Right forelimb (tissue), 1 donor: Measurements from ENCODE around the gene PAM16.

Experiments
- DNase-seq: peaks from one replicate; pipeline ENCODE4 v3.0.0-alpha.2; 2018

Gene PAM16

DNA sequence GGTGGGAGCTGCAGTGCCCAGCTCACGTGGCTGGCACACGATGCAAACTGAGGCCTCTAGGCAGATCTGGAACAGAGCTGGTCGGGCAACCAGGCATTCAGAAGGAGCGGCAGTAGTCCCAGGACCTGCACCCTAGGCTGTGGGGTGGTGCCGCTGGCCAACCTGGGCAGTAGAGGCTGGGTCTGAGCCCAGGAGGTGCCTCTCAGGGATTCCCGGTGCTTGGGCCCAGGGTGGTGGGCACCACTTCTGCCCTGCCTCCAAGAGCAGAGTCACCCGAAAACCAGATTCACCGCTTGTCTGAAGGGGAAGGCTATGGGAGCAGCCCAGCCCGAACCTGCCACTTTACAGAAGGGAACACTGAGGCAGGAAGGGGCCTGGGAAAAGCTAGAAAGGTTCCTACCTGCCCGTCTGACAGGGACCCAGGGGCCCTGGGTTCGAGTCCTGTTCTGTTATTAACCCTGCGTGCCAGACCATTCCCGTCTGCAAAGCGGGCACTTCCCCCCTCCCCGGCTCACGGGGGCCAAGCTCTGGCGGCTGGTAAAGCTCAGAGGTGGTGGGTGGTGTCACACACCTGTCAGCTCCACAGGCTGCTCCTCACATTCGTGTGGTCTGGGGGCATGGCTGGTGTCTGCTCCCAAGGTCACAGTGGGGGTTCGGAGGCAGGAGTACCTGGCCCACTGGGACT lies 18.4 kb downstream of the PAM16 start:
- no peak for DNase-seq

- DNase-seq, result no peak
Observed at GRCh38 chr16:4332083-4332482, 19.0 kb downstream of the PAM16 start.

DNA sequence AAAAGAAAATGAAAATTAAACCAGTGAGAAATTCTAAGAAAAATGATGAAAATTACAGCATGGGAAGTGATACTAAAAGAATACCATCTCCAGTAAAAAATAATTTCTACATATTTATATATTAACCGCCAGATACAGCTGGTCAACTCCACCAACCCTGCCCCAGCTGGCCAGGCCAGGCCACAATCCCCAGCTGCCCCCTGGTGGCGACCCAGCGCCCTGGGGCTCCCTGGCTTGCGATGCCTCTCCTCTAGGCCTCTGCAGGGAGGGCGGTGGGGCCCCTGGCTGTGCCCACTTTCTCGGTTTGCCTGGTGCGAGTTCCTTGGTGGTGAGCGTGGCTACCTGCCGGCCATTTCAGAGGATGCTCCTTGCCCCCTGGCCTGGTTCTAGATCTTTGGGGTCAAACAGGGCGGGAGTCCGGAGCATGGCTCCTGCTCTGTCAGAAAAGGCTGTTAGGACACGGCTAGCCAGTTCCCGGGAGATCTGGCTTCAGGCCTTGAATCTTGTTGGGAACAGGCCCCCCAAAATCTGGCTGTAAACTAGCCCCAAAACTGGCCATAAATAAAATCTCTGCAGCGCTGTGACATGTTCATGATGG lies 20.7 kb downstream of the PAM16 start:
- DNase-seq, result peak; percentile 85

GRCh38 chr16:4328782-4329775 lies 22.0 kb downstream of the PAM16 start:
- no peak for DNase-seq

DNA sequence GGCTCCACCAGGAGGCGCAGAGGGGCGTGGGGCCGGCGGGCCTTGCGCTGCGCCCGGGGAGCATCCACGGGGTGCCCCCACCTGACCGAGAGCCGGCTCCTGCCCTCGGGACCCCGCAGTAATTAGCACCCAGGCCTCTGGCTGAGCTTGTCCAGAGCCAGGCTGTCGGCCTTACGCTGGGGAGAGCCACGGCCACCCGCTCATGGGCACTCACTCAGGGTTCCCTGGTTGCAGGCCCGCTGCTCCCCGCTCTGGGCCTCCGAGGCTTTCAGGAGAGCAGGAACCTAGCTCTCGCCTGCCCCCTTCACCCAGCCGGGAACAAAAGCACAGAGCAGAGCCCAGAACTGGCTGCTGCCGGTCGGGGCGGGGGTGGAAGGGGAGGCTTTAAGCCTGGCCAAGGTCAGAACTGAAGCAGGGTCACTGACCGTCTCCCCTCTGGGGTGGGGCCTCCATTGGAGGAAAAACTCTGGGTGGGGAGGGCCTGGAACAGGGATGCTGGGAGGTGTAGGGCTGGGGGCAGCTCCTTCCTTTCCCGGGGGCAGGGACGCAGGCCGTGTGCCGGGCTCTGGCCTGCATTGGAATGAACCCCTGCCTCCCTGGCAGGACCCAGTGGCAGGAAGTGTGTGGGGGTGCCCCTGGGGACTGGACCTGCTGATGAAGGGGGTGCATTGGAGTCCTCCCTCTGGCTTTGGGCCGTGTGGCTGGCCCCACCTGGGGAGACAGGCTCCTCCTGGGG lies 22.9 kb downstream of the PAM16 start:
- peak; percentile 89 for DNase-seq

GRCh38 chr16:4327386-4328045 lies 23.6 kb downstream of the PAM16 start:
- DNase-seq, result no peak

GRCh38 chr16:4325253-4325758 lies 25.8 kb downstream of the PAM16 start:
- DNase-seq, result no peak

DNA sequence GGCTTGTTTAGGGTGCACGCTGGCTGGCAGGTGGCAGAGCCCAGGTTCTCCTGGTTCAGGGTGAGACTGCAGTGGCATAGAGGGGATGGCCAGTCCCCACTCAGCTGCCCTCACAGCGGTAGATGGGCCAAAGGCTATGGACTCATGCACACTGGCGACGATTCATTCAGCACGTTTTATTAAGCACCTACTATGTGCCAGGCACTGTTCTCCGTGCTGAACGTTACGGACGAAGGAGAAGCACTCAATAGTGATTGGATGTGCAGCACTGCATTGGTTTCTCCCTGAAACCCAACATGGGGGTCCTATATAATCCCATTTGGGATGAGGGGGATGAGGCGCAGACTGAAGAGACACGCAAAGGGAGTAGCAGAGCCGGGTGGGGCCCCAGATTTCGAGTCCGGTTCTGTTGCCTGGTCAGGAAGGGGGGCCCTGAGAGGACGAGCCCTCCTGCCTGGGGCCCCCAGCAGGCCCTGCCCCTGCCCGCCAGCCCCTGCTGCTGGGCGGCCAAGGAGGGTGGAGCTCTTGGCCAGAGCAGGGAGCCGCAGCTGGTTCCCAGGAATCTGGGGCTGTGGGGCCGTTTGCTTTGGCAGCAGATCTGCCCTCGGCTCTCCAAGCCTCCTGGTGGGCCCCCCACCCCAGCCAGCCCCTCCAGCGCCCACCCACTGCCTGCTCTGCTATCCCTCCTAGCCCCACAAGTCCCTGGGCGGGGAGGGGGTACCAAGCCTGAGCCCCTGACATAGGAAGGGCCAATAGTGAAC lies 26.4 kb downstream of the PAM16 start:
- no peak for DNase-seq

DNA sequence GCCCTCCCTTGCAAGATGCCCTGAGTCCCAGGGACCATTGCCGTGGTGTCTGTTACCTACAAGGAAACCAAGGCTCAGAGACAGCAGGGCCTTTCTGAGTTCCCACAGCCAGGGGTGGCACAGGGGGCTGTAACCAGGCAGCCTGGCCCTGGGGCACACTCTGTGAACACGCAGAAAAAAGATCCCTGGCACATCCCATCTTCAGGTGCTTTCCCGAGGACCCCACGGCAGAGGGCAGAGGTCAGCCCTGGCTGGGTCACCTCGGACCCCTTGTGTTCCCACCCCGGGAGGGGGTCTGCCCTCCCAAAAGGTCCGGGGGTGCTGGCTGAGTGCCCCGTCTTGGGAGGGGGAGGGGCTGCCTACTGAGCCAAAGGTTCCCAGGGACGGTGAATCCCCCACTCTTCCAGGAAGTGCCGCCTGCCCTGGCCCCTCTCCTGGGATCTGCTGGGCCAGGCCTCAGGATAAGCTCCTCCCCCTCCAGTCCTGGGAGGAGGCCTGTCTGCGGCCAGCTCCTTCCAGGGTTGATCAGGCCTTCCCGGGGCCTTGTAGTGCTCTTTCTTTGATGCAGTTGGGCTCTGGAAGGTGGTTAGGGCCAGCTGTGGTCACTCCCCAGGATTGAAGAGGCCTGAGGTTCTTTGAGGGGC lies 27.2 kb downstream of the PAM16 start:
- DNase-seq, result no peak

DNA sequence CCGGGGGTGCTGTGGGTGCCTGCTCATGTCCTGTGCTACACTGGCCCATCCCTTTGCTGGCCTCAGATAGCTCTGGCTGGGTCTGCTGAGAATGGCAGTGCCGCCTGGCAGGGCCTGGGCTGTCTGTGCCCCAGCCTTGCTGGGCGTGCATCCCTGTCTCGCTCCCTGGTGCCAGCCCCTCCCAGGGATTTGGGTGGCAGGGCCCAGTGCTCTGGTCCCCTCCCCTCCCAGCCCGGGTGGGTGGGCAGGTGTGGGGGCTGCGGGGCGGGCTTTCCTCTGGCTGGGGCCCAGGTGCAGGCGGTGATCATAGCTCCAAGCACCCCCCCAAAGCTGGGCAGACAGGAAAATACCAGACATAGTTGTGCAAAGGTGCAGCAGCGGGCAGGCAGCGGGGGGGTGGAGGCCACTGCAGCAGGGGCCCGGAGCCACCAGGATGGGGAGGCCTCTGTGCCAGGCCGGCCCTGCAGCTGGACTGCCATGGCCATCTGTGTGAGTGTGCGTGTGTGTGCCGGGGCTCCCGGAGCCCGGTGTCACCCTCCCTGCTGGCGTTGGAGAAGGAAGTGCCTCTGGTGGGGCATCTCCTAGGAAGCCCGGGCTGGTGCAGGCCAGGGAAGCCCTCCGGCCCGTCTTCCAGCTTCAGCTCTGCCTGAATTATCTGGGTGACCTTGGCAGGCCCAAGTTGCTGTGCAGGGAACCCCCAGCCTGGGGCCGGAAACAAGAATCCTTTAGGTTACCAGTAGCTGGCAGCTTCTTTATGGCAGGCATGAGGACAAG lies 27.9 kb downstream of the PAM16 start:
- no peak for DNase-seq

DNA sequence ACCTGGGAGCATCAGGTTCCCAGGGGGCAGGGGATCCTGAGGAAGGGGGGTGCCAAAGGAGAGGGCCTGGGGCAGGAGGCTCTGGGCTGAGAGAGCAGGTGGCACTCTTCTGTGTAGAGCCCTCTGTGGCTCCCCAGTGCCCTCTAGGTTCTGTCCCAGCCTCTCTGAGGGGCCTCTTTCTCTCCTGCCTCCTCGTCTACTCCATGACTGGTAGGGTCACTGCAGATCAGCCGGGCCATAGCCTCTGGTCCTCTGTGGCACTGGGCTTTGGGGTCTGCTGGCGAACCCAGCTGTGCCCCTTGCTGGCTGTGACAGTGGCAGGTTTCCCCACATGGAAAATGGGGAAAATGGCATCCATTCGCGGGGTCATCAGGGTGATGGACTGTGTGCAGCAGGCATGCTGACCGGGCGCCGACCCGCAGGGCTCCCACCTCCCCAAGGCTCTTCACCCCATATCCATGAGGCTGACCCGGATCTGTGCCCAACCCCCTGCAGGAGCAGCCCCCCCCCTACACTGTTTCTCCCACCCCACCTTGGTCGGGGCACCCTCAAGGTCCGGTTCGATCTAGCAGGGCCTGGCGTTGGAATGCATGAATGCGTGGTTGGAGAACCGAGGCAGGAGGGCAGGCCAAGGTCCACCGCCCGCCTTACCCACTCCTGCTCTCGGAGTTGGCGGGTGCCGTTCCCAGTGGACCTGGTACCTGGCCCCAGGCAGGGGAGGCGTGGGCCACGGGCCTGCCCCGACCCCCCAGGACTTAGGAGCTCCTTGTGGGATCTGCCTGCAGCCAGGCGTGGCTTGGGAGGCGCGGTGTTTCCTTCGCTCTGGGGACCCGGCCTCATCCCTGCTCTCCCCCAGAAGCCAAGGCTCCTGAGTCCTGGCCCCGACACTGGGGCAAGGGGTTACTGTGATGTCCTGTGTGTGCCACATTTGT lies 28.7 kb downstream of the PAM16 start:
- DNase-seq, result no peak

DNA sequence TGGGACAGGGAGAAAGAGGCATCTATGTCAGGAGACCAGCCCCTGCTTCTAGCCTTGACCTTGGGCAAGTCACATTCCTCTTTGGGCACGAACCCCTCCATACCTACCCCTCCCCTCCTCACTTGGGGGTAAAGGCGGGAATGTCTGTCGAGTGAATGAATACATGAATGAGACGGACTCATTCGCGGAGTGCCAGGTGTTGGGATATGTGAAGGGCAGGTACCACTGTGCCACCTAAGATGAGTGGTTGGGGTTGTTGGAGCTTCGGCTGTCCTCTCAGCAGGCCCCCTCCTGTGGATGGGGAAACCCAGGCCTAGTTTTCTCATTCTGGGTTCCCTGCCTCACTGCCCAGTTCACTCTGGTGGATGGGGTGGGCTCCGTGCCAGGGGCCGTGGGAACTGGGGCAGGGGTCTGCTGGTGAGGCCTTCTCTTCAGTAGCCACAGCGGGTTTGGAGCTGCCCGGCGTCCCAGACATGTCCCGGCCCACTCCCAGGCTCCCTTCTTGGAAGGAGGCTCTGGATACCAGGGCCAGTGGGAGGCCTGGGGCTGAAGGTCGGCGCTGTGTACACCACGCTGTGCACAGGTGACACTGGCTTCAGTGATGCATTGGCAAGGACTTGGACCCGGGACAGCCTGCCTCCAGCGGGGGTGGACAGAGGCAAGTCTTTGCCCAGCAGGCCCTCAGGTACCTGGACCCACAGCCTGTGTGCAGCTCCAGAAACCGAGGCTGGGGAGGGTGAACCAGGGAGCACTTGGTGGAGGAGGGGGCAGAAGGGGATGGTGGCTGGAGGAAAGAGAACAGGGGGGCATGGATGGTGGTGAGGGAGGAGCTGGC lies 29.6 kb downstream of the PAM16 start:
- DNase-seq, result no peak

DNA sequence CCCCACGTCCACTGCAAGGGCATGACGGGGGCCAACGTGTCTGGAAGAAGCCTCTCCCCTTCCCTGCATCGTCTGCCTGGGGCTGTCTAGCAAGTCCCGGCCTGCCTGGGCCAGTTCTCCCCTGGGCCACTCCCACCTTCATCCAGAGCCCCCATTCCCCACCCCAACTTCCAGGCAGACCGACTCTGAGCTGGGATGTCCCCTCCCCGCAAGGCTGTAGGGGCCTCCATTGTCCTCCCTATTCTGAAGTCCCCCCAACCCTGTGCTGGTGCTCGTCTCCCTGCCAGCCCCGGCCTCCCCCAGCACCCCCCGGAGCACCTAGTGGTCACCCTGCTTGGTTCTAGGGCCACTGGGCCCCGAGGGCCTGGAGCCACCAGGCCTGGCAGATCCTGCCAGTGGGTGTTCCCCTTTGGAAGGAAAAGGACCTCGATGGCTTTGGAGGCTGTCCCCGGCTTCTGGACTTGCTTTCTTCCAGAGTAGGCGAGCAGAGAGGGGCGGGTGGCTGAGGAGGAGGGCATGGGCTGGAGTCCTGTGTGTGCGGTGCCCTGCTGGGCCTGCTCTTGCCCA lies 30.5 kb downstream of the PAM16 start:
- no peak for DNase-seq

DNA sequence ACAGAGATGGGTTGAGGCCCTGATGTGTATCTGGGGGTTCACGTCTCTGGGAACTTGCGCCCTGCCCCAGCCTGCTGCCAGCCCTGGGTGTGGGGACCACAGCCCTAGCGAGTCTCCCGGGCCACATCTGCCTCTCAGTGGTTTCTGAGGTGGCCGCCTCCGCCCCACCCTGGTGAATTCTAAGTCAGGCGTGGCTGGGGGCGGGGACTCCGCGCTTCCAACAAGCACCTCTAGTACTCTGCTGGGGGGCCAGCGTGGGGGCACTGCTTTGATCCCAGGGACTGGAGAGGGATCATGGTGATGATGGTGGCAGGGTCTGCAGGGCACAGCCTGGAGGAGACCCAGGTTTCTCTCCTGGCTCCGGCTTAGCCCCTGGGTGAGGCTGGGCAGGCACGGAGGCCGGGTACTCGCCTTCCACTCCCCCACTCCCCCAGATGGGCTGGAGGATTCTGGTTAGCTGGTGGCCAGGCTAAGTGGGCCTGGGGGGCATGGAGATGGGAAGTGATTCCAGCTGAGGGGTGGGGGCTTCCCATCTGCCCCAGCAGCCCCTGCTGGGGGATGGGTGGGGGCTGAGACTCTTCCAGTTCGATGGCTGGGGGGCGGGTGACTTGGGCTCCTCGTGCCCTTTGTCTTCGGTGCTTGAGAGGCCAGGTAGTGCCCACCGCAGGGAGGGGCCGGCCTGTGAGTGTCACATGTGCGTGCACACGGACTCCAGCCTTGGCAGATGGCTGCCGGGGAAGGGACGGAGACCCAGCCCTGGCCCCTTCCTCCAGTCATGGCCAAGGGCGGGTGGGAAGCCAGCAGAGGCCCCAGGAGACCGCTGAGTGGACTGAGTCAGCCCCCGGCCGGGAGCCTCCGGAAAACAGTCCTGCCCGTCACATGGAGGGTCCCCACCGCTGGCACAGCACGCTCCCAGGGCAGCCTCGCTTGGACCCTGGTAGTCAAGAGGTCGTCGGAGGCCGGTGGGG lies 31.4 kb downstream of the PAM16 start:
- no peak for DNase-seq

GRCh38 chr16:4318967-4319366 lies 32.2 kb downstream of the PAM16 start:
- DNase-seq, result no peak

DNA sequence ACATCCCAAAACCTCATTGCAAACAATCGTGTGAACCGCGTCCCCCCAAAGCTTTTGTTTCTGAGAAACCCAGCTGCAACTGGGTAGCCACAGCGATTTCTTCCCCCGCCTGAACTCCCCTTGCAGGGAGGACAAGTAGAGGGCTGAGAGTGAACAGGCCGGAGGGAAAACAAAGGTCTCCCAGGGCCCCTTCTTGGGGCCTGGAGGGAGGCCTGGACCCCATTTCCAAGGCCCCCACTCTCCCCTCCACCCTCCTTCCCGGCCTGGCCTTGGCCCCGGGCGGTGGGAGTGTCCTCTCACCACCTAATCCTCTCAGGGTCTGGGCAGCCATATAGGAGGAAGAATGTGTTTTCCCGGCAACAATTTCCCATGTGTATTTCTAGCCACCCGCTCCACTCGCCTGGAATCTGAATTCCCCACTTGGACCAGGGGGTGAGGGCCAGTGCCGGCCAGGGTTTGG lies 32.6 kb downstream of the PAM16 start:
- DNase-seq, result no peak
